H1 (cell line): Measurements from ENCODE around the gene TMED3. TPM values are rescaled to one million over a fixed set of nuclear protein-coding genes. Genes with fewer than 3 reads are reported as not detected.

Experiments used
- BCL11A ChIP-seq, 2 experiments: IDR thresholded peaks; one replicate each; pipeline ENCODE4 v1.6.1; 2011; ENCODE audit warnings: low read depth in 2 of 2, low read length in 2 of 2, mild to moderate bottlenecking in 2 of 2
- CEBPB ChIP-seq: IDR thresholded peaks from 2 replicates; pipeline ENCODE4 v1.6.1; 2012; ENCODE audit warnings: low read depth, low read length
- MAX ChIP-seq: IDR thresholded peaks from 2 replicates; pipeline ENCODE4 v1.6.1; 2012; ENCODE audit warnings: inconsistent platforms
- RBBP5 ChIP-seq: IDR thresholded peaks from 2 replicates; pipeline ENCODE4 v1.7.1; 2012; ENCODE audit warnings: low read depth, mild to moderate bottlenecking, inconsistent platforms, low read length, moderate library complexity, borderline replicate concordance
- RXRA ChIP-seq: IDR thresholded peaks from 2 replicates; pipeline ENCODE4 v1.6.1; 2011; ENCODE audit warnings: low read depth, mild to moderate bottlenecking, low read length, moderate library complexity; ENCODE audit not compliant: insufficient read depth
- SIRT6 ChIP-seq: IDR thresholded peaks from one replicate; pipeline ENCODE4 v1.7.1; 2012; ENCODE audit warnings: low read length, inconsistent platforms
- SUZ12 ChIP-seq: fragments of 200-600 bp; sonication (generic); IDR thresholded peaks from 2 replicates; pipeline ENCODE4 v1.6.1; 2012; ENCODE audit warnings: mild to moderate bottlenecking, inconsistent platforms, low read length, moderate library complexity, mixed read lengths
- polyA plus RNA-seq, 7 experiments: library from polyadenylated mRNA; depleted of rRNA in 3 of 7; stranded (reverse) in 5 of 7; unstranded in 2 of 7; fragments of >200 nt in 5 of 7; fragments of 200-250 nt in 2 of 7; gene quantifications; 1 replicate in 5 of 7; 2 replicates in 1 of 7; 4 replicates in 1 of 7; pipeline versions ENCODE4 v1.2.1 to v1.2.3, GENCODE V29; 2011 to 2013; ENCODE audit warnings: missing spikeins in 2 of 7, mixed read lengths in 2 of 7
- total RNA-seq: library from RNA; stranded (reverse); fragmentation: NEBNext Ultra II Directional; extraction: Animal tissue kit (Norgen Biotek cat#: 25700); gene quantifications from 2 replicates; pipeline ENCODE4 v1.2.1, GENCODE V29; 2021

Gene TMED3
- total and polyA plus RNA-seq, 2 of the 8 experiments (the other 6 are each of a cell fraction or from before 2014, with no cell fraction given): 50.2 to 110 TPM

GRCh38 chr15:79321876-79322275 is 11.0 kb downstream of the TMED3 start (continued):
- TF ChIP-seq SIRT6 (no peak), RXRA (no peak), CEBPB (no peak), RBBP5 (no peak), SUZ12 (no peak), BCL11A (IDR thresholded peaks at IDR 0.05; ENCODE audit: low read depth in 2 of 2, low read length in 2 of 2) (no peak), MAX (no peak)
